ENCODE results near the gene DPM2. TPM values are rescaled to one million over a fixed set of nuclear protein-coding genes. Genes with fewer than 3 reads are reported as not detected.

The DPM2 gene
- total RNA-seq, 1 donor, result 10.1 TPM

- peaks cover 49% of the 10 kb centered on the region for H4K20me1 ChIP-seq (ENCODE audit: insufficient read depth, low read length)
- no peaks in the 10 kb centered on the region for H3K27me3 ChIP-seq (ENCODE audit: insufficient read depth, low read length)
- peak; percentile 87 for DNase-seq (ENCODE audit: insufficient read length, low spot score, missing footprints)
- no peaks in the 10 kb centered on the region for H3K36me3 ChIP-seq (ENCODE audit: insufficient read depth, low read length)
- H3K9me3 ChIP-seq (ENCODE audit: low read depth, low read length), result no peaks in the 10 kb centered on the region
- peak overlapping the region; percentile 68 for H2AFZ ChIP-seq (ENCODE audit: low read length)
- no peak for TF ChIP-seq CTCF (IDR thresholded peaks at IDR 0.05; ENCODE audit: extremely low read depth, low read depth, low read length)
- H3K4me3 ChIP-seq (ENCODE audit: insufficient read depth, low read length), result peak overlapping the region; percentile 89
- peaks cover 53% of the 10 kb centered on the region for H3K79me2 ChIP-seq (ENCODE audit: insufficient read depth, low read length)
- H3K4me1 ChIP-seq (ENCODE audit: insufficient read depth, low read length), result peaks cover 43% of the 10 kb centered on the region
- peak overlapping the region; percentile 58 for H3K27ac ChIP-seq (ENCODE audit: low read depth, low read length)
- H3K4me2 ChIP-seq (ENCODE audit: insufficient read depth, low read length), result peak overlapping the region; percentile 97
These were observed 42.5 kb upstream of the DPM2 start for GRCh38 chr9:127980060-127980705.

- Histone ChIP-seq H3K36me3 (ENCODE audit: insufficient read depth, low read length) (no peaks in the 10 kb centered on the region), H2AFZ (ENCODE audit: low read length) (peak overlapping the region; percentile 68), H3K27ac (ENCODE audit: low read depth, low read length) (peak overlapping the region; percentile 58), H4K20me1 (ENCODE audit: insufficient read depth, low read length) (peaks cover 56% of the 10 kb centered on the region), H3K27me3 (ENCODE audit: insufficient read depth, low read length) (no peaks in the 10 kb centered on the region), H3K9me3 (ENCODE audit: low read depth, low read length) (no peaks in the 10 kb centered on the region), H3K4me3 (ENCODE audit: insufficient read depth, low read length) (peak overlapping the region; percentile 89), H3K4me1 (ENCODE audit: insufficient read depth, low read length) (peaks cover 49% of the 10 kb centered on the region), H3K4me2 (ENCODE audit: insufficient read depth, low read length) (peak overlapping the region; percentile 97), H3K79me2 (ENCODE audit: insufficient read depth, low read length) (peaks cover 60% of the 10 kb centered on the region)
- TF ChIP-seq CTCF (IDR thresholded peaks at IDR 0.05; ENCODE audit: extremely low read depth, low read depth, low read length), result no peak
- DNase-seq (ENCODE audit: insufficient read length, low spot score, missing footprints), result peak; percentile 95
These were observed 41.8 kb upstream of the DPM2 start for GRCh38 chr9:127979333-127980059.

- DNase-seq (ENCODE audit: insufficient read length, low spot score, missing footprints), result no peak
- no peaks in the 10 kb centered on the region for H3K27me3 ChIP-seq (ENCODE audit: insufficient read depth, low read length)
- H3K4me2 ChIP-seq (ENCODE audit: insufficient read depth, low read length), result peak overlapping the region; percentile 97
- H3K4me3 ChIP-seq (ENCODE audit: insufficient read depth, low read length), result peak overlapping the region; percentile 89
- no peaks in the 10 kb centered on the region for H3K36me3 ChIP-seq (ENCODE audit: insufficient read depth, low read length)
- H3K9me3 ChIP-seq (ENCODE audit: low read depth, low read length), result no peaks in the 10 kb centered on the region
- H4K20me1 ChIP-seq (ENCODE audit: insufficient read depth, low read length), result peaks cover 61% of the 10 kb centered on the region
- peak overlapping the region; percentile 22 for H2AFZ ChIP-seq (ENCODE audit: low read length)
- peaks cover 65% of the 10 kb centered on the region for H3K79me2 ChIP-seq (ENCODE audit: insufficient read depth, low read length)
- TF ChIP-seq CTCF (IDR thresholded peaks at IDR 0.05; ENCODE audit: extremely low read depth, low read depth, low read length), result no peak
- peak overlapping the region; percentile 58 for H3K27ac ChIP-seq (ENCODE audit: low read depth, low read length)
- H3K4me1 ChIP-seq (ENCODE audit: insufficient read depth, low read length), result peaks cover 50% of the 10 kb centered on the region
These were observed 41.3 kb upstream of the DPM2 start for GRCh38 chr9:127979015-127979332.

- Histone ChIP-seq H3K9me3 (ENCODE audit: low read depth, low read length) (no peaks in the 10 kb centered on the region), H3K79me2 (ENCODE audit: insufficient read depth, low read length) (peaks cover 74% of the 10 kb centered on the region), H3K36me3 (ENCODE audit: insufficient read depth, low read length) (no peaks in the 10 kb centered on the region), H3K27ac (ENCODE audit: low read depth, low read length) (peak overlapping the region; percentile 40), H3K4me2 (ENCODE audit: insufficient read depth, low read length) (peak overlapping the region; percentile 97), H3K27me3 (ENCODE audit: insufficient read depth, low read length) (no peaks in the 10 kb centered on the region), H3K4me3 (ENCODE audit: insufficient read depth, low read length) (peak overlapping the region; percentile 45), H2AFZ (ENCODE audit: low read length) (no peak overlapping the region), H3K4me1 (ENCODE audit: insufficient read depth, low read length) (peaks cover 50% of the 10 kb centered on the region), H4K20me1 (ENCODE audit: insufficient read depth, low read length) (peaks cover 70% of the 10 kb centered on the region)
- TF ChIP-seq CTCF (IDR thresholded peaks at IDR 0.05; ENCODE audit: extremely low read depth, low read depth, low read length), result no peak
- peak; percentile 98 for DNase-seq (ENCODE audit: insufficient read length, low spot score, missing footprints)
These were observed 40.4 kb upstream of the DPM2 start for GRCh38 chr9:127977884-127978647.

Measured in osteoblast (primary cell).